Ramos (cell line): ENCODE results near the gene KCNT1.

Source experiments
- in situ Hi-C: fragments of 300-500 bp; cut with MboI; formaldehyde crosslinking; loops from one replicate; pipeline ENCODE4 v1.14.3; 2022; ENCODE audit warnings: low sequenced_read_pairs; ENCODE audit not compliant: unreplicated experiment

The KCNT1 gene

DNA sequence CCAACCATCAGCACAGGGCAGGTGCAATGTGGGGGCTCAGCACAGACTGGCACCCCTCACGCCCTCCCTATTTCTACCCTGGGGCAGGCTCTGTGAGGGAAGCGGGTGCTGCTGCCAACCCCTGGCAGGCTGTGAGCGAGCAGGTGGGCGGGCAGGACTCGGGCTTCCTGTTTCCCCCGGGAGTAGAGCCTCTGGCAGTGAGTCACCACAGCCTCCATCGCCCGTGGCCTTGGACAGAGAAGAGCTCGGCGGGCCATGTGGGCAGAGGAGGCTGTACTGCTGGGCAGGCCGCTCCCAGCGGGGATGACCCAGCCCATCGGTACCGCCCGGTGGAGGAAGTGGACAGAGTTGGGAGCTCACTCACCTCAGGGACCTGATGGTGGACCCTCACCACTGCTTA lies 16.6 kb downstream of the KCNT1 start:
- in situ Hi-C loops: no loop called here

DNA sequence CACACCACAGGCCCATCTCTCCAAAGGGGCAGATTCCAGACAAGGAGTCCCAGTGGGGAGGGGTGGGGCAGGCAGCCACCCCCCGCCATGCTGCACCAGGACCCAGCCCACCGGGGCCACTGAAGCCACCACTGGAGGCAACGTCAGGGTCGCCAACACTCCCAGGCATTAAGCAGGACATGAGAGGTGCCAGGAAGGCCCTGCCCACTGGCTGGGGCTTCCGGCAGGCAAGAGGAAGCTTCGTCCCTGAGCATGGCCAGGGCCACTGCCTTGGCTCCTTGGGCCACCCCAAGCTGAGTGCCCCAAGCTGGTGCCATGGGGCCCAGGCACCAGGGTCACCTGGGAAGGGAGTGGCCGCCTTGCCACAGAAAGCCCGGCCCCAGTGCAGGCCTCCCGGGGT lies 17.5 kb downstream of the KCNT1 start:
- in situ Hi-C loops: no loop called here

DNA sequence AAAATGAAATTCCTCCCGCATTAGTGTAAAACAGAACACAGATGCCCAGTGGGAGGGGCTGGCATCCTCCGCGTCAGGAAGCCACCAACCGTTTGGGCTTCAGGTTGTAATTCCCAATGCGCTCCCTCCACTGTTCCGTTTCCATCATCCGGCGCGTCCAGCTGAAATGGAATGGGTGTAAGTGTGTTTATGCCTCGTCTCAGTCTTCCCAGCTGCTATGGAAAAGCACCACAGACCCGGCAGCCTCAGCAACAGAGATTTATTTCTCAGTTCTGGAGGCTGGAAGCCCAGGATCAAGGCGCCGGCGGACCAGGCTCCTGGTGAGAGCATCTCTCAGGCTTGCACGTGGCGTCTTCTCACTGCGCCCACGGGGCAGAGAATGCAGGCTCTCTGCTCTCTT lies 20.4 kb downstream of the KCNT1 start:
- in situ Hi-C loops: no loop called here

DNA sequence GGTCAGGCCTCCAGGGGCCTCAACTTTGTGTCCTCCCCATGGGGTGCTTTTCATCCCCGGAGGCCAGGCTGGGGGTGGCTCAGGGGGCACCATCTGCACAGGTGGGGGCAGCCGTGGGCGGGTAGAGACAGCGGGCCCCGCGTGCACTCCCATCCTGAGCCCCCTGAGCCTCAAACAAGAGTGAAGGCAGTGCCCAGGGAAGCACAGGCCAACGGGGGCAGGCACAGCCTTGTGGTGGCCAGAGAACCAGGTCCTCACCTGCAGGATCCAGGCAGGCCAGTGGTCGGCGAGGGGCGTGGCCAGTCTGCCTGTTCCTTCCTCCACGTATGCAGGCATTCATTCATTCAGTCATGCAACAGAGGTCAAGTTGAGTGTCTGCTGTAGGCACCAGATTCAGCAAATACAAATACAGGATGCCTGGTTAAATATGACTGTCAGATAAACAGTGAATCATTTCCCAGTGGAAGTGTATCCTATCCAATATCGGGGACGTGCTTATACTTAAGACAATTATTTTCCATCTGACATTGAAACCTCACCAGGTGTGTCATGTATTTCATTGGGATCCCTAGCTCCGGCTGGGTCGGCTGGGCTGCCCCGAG lies 22.3 kb downstream of the KCNT1 start:
- in situ Hi-C loops: no loop called here

DNA sequence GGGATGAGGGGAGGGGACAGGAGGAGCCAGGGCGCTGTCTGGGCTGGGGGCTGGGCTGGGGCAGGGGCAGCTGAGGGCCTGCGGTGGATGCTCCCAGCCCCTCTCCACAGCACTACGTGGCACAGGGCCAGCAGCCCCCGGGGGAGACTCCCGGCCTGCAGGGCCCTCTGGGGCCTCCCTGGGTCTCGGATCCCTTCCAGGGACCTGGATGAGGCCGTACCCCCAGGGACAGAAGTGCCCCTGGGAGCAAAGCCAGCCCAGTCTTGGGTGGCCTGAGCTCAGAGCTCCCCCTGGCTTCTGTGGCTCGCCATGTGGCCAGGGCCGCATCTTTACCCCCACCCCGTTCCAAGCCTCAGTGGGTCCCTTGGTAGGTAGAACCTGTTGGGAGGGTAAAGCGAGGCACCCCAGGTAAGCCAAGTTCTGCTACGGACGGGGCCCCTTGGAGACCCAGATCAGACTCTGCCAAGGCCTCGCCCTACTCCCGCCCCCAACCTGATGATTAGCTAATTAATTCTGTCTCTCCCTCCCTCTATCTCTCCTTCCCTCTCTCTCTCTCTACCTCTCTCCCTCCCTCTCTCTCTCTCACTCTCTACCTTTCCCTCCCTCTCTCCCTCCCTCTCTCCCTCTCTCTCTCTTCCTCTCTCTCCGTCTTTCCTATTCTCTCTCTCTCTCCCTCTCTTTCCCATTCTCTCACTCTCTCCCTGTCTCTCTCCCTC lies 24.3 kb downstream of the KCNT1 start:
- in situ Hi-C loops: no loop called here

DNA sequence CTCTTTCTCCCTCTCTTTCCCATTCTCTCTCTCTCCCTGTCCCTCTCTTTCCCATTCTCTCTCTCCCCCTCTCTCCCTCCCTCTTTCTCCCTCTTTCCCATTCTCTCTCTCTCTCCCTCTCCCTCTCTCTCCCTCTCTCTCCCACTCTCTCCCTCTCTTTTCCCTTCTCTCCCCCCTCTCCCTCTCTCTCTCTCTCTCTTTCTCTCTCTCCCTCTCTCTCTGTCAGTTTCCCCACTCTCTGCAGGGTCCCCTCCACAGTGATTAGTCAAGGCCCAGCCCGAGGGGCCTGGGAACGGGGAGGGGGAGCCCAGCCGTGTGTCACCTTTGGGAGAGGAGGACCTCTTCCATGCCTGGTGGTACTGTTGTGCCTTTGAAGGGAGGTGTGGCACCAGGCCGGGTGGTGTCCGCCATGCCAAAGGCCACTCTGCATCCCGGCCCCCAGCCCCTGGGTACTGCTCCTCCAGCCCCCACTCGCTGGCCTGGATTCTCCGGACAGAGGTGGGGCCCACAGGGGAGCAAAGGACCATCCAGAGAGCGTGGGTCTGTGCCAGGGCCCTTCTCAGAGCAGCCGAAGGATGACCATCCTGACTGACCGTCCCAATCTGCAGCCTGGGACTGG lies 25.4 kb downstream of the KCNT1 start:
- in situ Hi-C loops: no loop called here

DNA sequence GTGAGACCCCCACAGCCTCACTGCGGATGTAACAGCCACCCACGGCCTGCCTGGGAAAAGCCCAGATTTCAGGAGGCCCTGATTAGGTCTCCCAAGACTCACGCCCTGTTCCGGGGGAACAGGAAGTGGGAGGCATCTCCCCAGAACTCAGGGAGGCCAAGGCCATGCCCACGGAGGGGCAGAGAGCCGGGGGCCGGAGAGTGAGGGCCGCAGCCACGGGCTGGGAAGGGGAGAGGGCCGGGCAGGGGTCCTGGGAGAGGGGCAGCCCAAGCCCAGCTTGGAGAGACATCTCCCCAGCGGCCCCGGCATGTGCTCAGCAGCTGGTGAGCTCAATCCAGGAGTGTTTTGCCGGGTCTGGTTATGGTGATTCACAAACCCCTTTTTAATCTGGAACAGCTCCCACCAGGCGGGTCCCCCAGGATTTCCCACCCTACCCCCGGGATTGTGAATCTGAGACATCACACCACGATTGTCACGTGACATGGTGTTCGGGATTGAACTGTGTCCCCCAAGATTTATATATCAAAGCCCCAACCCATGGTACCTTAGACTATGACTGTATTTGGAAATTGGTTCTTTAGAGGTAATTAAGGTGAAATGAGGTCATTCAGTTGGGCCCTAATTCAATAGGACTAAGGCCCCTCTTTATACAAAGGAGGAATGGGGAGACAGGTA lies 26.6 kb downstream of the KCNT1 start:
- in situ Hi-C loops: no loop called here

DNA sequence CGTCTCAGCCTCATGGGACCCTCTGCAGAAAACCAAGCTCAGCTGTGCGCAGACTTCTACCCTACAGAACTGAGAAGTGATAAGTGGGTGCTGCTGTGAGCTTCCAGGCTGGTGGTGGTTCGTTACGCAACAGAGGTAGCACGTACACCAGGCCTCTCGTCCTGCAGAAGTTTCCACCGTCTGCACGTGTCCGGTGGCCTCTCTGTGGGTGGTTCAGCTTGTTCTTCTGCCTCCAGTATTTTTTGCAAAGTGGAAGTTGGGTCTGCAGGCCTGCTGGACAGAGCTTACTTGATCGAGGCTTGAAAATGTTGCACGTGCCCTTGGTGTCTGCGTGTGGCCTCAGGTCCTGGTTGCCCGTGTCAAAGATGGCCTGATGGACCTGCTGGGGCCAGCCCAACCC lies 27.5 kb downstream of the KCNT1 start:
- in situ Hi-C loops: no loop called here

DNA sequence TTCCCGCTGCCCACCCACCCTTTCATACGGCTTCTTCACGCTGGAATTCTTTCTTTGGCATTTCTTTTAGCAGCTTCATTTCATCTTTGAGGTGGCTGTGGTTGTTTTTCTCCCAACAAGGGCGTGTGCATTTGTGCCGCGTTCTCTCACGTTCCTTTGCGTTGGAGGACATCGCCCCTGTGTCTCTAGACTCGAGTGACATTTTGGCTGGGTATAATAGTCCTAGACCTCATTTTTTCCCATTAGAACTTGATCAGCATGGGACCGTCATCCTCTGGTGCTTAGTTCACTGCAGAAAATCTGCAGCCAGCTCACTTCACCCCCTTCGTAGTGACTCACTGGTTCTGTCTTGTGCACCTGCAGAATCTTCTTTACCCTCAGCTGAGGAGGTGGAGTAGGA lies 29.5 kb downstream of the KCNT1 start:
- in situ Hi-C loops: no loop called here

DNA sequence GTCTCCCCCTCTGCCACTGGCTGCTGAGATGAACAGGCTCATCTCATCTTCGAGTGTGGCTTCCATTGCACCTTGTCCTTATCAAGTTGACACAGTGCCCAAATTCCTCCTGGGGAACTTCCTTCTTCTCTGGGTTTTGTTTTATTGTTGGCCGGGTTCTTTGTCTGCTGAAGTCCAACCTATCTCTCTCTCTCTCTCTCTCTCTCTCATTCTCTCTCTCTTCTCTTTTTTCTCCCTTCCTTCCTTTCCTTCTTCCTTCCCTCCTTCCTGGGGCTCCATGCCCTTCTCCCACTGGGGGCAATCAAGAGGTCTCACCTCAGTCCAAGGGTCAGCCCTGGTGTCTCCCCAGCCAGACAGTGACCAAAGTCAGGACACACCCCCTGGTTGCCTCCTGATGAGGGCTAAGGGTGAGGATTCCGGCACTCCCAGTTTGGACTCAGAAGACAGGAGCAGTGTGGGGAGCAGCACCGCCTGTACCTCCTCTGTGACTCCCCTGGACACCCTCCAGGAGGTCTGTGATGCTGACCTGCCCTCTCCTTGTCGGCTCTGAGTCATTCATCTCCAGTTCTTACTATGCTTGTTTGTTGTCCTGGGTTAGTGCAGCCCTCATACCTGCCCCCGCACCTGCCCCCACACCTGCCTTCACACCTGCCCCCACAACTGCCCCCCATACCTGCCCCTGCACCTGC lies 30.7 kb downstream of the KCNT1 start:
- in situ Hi-C loops: no loop called here

DNA sequence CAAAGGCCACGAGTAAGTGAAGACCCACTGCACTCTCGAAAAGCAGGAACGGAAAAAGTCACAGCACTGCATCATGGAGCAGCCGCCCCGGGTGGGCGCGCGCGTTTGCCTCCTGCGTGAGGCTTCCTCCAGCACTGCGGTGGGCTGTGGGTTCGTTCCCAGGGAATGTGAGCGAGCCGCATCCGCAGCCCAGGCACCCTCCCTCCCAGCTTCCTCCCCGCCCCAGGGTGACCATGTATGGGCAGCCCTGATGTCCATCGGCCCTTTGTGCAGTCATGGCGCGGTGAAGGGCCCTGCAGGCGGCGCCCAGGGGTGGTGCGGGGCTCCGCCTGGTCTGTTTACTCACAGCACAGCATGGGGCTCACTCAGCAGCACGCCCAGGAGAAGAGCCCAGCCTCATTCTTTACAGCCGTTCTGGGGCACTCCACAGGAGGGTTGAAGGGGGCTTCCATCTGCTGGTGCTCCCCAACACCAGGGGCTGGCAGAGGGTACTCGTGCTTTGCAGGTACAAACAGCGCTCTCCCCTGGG lies 32.7 kb downstream of the KCNT1 start:
- in situ Hi-C loops: no loop called here

DNA sequence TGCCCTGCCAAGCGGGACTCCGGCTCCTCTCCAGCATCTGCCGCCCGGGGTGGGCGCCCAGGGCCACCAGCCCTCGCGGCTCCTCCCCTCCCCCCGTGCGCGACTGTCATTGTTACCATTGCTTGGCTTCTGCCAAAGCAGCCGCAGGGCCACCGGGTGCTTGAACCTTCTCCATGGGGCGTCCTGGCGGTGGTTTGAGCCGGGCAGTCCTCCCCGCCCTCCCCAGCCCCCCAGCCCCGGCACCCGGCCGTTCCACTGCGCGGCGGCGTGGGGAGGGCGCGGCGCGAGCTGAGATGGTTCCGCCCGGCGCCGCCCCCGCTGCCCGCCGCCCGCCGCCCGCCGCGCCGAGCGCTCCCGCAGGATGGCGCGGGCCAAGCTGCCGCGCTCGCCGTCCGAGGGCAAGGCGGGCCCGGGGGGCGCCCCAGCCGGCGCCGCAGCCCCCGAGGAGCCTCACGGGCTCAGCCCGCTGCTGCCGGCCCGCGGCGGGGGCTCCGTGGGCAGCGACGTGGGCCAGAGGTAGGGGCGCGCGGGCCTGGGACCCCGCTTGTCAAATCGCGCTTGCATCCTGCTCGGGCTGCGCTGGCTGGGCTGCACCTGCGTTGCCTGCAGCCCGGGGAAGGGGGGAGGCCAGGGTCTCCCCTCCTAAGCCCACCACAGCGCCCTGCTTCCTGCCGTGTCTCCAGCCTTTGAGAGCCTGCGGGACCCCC lies 34.4 kb downstream of the KCNT1 start:
- in situ Hi-C loops: no loop called here

DNA sequence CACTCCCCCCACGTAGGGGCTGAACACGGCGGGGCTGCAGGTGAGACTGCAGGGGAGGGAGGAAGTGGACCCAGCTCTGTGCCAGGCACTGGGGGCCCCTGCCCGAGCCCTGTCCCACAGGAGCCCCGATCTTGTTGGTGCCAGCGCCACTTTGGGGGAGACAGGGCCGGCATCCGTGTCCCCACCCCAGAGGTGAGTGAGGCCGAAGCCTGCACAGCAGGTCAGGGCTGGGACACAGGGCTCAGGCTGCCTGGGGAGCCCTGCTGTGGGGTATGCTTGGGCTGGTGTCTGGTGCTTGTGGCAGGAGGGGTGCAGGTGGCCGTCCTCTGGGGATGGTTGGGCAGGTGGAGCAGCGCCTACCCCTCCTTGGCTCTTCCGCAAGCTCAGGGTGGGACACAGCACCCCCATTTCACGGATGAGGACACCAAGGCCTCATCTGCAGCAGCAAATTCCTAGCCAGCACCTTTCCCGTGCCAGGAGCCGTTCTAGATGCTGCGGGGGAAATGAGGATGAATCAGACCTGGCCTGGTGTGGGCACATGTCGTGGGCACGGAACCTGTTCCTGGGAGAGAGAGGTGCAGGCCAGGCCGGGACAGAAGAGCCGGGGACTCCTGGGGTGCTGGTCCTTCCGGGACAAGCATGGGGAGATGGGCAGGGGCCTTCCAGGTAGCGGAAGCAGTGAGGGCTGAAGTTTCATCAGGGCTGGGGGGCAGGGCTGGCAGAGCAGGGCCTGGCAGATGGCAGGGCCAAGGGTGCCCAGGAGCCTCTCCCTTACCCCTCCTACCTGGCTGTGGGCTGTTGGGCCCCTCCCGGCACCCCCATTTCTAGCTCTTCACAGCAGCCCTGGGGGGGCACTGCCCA lies 35.2 kb downstream of the KCNT1 start:
- in situ Hi-C loops: no loop called here

DNA sequence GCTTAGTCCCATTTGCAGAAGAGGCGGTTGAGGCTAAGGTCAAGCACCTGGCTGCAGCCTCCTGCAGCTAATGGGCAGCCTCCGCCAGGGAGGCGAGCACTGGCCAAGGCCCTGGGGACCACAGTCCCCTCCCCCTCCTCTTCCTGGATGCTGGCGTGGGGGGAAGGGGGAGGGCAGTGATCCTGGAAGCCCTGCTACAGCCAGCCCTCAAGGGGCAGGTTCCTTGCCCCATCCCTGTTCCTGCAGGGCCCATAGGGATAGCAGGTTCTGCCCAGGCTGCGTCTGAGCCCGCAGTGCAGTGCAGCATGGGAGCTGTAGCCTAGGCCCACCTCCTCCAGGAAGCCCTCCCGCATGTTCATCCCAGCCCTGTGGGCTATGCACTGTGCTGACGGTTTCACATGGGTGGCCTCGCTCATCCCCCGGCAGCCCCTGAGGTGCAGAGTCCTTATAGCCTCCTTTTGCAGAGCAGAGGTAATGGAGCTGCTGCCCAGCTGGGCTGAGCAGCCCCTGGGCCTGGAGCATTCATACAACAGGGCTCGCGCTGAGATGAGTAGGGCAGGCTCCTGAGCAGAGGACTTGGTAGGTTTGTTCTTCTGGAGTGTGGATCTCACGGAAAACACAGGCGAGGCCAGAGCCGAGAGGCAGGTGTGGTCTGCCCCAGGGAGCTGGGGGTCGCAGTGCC lies 36.0 kb downstream of the KCNT1 start:
- in situ Hi-C loops: no loop called here

DNA sequence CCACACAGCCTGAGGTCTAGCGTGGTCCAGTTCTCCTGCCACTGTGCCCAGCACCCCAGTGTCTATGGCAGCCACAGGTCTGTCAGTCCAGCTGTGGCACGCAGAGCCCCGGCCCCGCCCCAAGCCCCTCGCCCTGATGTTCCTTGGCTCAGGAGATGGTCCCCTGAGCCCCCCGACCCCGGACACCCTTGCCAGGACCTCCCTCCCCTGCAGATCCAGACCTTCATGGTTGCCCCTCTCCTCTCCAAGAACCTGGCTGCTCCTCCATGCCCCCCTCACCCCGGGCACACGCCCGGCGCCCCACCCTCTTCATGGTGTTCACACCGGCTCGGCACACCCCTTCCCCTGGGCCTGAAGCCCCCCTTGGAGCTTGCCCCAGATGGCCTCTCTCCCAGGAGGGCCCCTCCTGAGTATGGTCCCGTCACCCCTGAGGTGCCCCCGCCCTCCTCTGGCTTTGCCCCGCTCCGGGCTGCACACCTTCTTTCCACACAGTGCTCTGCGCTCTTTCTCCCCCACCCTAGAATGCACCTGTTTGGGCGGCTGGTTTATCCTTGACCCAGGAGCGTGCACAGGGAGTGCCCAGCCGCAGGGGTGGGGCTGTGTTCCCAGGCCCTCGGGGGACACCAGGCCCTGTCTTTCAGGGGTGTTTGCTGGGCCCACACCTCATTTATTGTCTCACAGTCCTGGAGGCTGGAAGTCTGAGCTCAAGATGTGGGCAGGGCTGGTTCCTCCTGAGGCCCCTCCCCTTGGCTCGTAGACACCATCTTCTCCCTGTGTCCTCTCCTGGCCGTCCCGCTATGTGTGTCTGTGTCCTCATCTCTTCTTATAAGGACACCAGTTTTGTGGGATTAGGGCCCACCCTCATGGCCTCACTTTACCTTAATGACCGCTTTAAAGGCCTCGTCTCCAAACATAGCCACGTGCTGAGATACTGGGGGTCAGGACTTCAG lies 37.6 kb downstream of the KCNT1 start:
- in situ Hi-C loops: no loop called here

DNA sequence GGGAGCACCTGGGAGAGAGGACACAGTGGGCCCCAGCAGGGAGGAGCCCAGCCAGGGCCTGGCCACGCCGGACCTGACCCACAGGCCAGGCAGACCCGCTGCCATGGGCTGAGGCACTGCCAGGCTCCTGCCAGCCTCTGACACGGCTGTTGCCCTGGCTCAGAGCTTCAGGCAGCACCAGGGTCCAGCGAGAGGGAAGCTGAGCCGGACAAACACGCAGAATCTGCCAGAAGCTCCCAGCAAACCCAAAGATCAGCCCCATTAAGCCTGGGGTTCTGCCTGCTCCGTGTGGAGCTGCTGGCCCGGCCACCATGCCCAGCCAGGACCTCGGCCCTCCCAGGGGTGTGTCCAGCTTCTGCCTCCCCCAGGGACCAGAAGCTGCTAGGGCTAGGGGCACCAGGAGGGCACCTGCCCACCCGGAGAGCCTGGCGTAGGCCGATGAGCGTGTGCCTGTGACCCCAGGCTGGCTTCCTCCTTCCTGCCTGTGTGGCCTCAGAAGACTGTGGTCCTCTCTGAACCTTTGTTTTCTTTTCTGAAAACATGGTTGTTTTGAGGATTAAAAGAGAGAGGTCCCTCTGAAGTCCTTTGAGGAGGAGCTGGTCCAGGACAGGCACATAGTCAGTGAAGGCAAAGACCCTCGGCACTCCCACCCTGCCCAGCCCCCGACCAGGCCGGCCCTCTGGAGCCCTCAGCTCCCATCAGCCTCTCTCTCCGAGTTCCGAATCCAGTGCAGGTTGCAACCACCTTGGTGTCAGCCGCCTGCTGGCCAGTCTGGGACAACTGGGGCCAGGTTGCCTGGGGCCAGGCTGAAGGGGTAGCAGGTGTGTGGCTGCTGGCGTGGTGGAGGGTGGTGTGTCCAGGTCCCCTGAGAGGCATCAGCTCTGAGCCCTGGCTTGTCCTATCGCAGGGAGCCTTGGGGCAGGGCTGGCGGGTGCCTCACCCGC lies 39.6 kb downstream of the KCNT1 start:
- in situ Hi-C loops: no loop called here
